ENCODE results near the gene GABARAPL2. TPM values are rescaled to one million over a fixed set of nuclear protein-coding genes. Genes with fewer than 3 reads are reported as not detected.
"Not testable (repeated sequence)": the region's sequence is repeated elsewhere in the genome, so short reads cannot be mapped to it uniquely, and the experiment has no call there.

Gene GABARAPL2
- polyA plus RNA-seq, 1 donor from 2014 or later = 344 TPM

GRCh38 chr16:75541236-75541635 is 24.9 kb upstream of the GABARAPL2 start:
- H3K9me2 ChIP-seq (ENCODE audit: insufficient read depth, low read length) = no peaks in the 10 kb centered on the region
- no peaks in the 10 kb centered on the region for H3F3A ChIP-seq (ENCODE audit: insufficient read depth, low read length, poor library complexity, severe bottlenecking)
- no peaks in the 10 kb centered on the region for H4K20me1 ChIP-seq (ENCODE audit: insufficient read depth)
- no peak overlapping the region for H3K4me2 ChIP-seq (ENCODE audit: low read length)
- H3K79me2 ChIP-seq (replicated peaks; ENCODE audit: insufficient read depth, low read length) = no peaks in the 10 kb centered on the region
- no peak overlapping the region for H3K9ac ChIP-seq (ENCODE audit: low read length)
- no peaks in the 10 kb centered on the region for H3K9me3 ChIP-seq (ENCODE audit: low read length)
- H3K27ac ChIP-seq (ENCODE audit: low read length) = no peak overlapping the region
- H3K27me3 ChIP-seq (ENCODE audit: insufficient read depth, low read depth, low read length) = no peaks in the 10 kb centered on the region
- H3K36me3 ChIP-seq (ENCODE audit: insufficient read depth, low read length) = no peaks in the 10 kb centered on the region
- H2AFZ ChIP-seq (ENCODE audit: low read depth, low read length) = no peak overlapping the region
- H3K4me3 ChIP-seq (ENCODE audit: low read length) = no peak overlapping the region
- no peak for TF ChIP-seq RAD21 (conservative IDR thresholded peaks at IDR 0.05)

- not testable (repeated sequence) for H3K27ac ChIP-seq (ENCODE audit: low read length); H3K9ac ChIP-seq (ENCODE audit: low read length); H3K4me3 ChIP-seq (ENCODE audit: low read length); H4K20me1 ChIP-seq (ENCODE audit: insufficient read depth); H2AFZ ChIP-seq (ENCODE audit: low read depth, low read length); H3K9me2 ChIP-seq (ENCODE audit: insufficient read depth, low read length); H3K36me3 ChIP-seq (ENCODE audit: insufficient read depth, low read length); H3K4me2 ChIP-seq (ENCODE audit: low read length); H3K27me3 ChIP-seq (ENCODE audit: insufficient read depth, low read depth, low read length); H3K79me2 ChIP-seq (replicated peaks; ENCODE audit: insufficient read depth, low read length); H3K9me3 ChIP-seq (ENCODE audit: low read length); H3F3A ChIP-seq (ENCODE audit: insufficient read depth, low read length, poor library complexity, severe bottlenecking)
These were observed 23.7 kb upstream of the GABARAPL2 start for GRCh38 chr16:75542462-75542861.

- H3K9me3 ChIP-seq (ENCODE audit: low read length); H3K27ac ChIP-seq (ENCODE audit: low read length): not testable (repeated sequence)
These were observed 20.3 kb upstream of the GABARAPL2 start for GRCh38 chr16:75545879-75546278.

GRCh38 chr16:75546293-75546692 is 19.9 kb upstream of the GABARAPL2 start:
- Histone ChIP-seq H4K20me1 (ENCODE audit: insufficient read depth) (no peaks in the 10 kb centered on the region), H3K27me3 (ENCODE audit: insufficient read depth, low read depth, low read length) (no peaks in the 10 kb centered on the region), H3K4me3 (ENCODE audit: low read length) (no peak overlapping the region), H3K36me3 (ENCODE audit: insufficient read depth, low read length) (no peaks in the 10 kb centered on the region), H2AFZ (ENCODE audit: low read depth, low read length) (no peak overlapping the region), H3K4me2 (ENCODE audit: low read length) (no peak overlapping the region), H3K27ac (ENCODE audit: low read length) (no peak overlapping the region), H3K9me3 (ENCODE audit: low read length) (no peaks in the 10 kb centered on the region), H3K79me2 (replicated peaks; ENCODE audit: insufficient read depth, low read length) (no peaks in the 10 kb centered on the region), H3K9ac (ENCODE audit: low read length) (no peak overlapping the region), H3K9me2 (ENCODE audit: insufficient read depth, low read length) (no peaks in the 10 kb centered on the region), H3F3A (ENCODE audit: insufficient read depth, low read length, poor library complexity, severe bottlenecking) (no peaks in the 10 kb centered on the region)
- no peak for TF ChIP-seq EZH2 (IDR thresholded peaks at IDR 0.05; ENCODE audit: borderline replicate concordance, insufficient read depth, low read length, poor library complexity, severe bottlenecking)
- no peak for TF ChIP-seq MXI1 (conservative IDR thresholded peaks at IDR 0.05; ENCODE audit: poor library complexity, severe bottlenecking)
- no peak for TF ChIP-seq POLR2AphosphoS5 (IDR thresholded peaks at IDR 0.05)
- no peak for TF ChIP-seq EP300 (conservative IDR thresholded peaks at IDR 0.05; ENCODE audit: poor library complexity, severe bottlenecking)
- TF ChIP-seq CTCF (IDR thresholded peaks at IDR 0.05; ENCODE audit: poor library complexity, severe bottlenecking) = no peak
- no peak for TF ChIP-seq SMC3 (conservative IDR thresholded peaks at IDR 0.05; ENCODE audit: poor library complexity)
- TF ChIP-seq REST (IDR thresholded peaks at IDR 0.05; ENCODE audit: borderline replicate concordance) = no peak
- no peak for TF ChIP-seq RAD21 (conservative IDR thresholded peaks at IDR 0.05)
- TF ChIP-seq TAF1 (IDR thresholded peaks at IDR 0.05; ENCODE audit: low read depth) = no peak

More at GRCh38 chr16:75545879-75546278, 20.3 kb upstream of the GABARAPL2 start:
- H3K79me2 ChIP-seq (replicated peaks; ENCODE audit: insufficient read depth, low read length); H3K9ac ChIP-seq (ENCODE audit: low read length); H3K9me2 ChIP-seq (ENCODE audit: insufficient read depth, low read length); H3F3A ChIP-seq (ENCODE audit: insufficient read depth, low read length, poor library complexity, severe bottlenecking); H3K4me3 ChIP-seq (ENCODE audit: low read length); H3K4me2 ChIP-seq (ENCODE audit: low read length); H4K20me1 ChIP-seq (ENCODE audit: insufficient read depth); H2AFZ ChIP-seq (ENCODE audit: low read depth, low read length); H3K36me3 ChIP-seq (ENCODE audit: insufficient read depth, low read length); H3K27me3 ChIP-seq (ENCODE audit: insufficient read depth, low read depth, low read length): not testable (repeated sequence)

- H3K79me2 ChIP-seq (replicated peaks; ENCODE audit: insufficient read depth, low read length); H3F3A ChIP-seq (ENCODE audit: insufficient read depth, low read length, poor library complexity, severe bottlenecking): not testable (repeated sequence)
These were observed 17.7 kb upstream of the GABARAPL2 start for GRCh38 chr16:75548456-75548855.

More at GRCh38 chr16:75548456-75548855, 17.7 kb upstream of the GABARAPL2 start:
- not testable (repeated sequence) for H3K27me3 ChIP-seq (ENCODE audit: insufficient read depth, low read depth, low read length); H3K4me2 ChIP-seq (ENCODE audit: low read length); H3K27ac ChIP-seq (ENCODE audit: low read length); H3K4me3 ChIP-seq (ENCODE audit: low read length); H2AFZ ChIP-seq (ENCODE audit: low read depth, low read length); H3K9ac ChIP-seq (ENCODE audit: low read length); H4K20me1 ChIP-seq (ENCODE audit: insufficient read depth); H3K36me3 ChIP-seq (ENCODE audit: insufficient read depth, low read length); H3K9me3 ChIP-seq (ENCODE audit: low read length); H3K9me2 ChIP-seq (ENCODE audit: insufficient read depth, low read length)

Data from neural cell (in vitro differentiated cells).